VCaP (cell line): Measurements from ENCODE around the gene NVL.

Source experiments
- H3K27ac ChIP-seq: fragments of 450-650 bp; 2 replicates; pipeline ENCODE4 v1.5.1; 2017
- CTCF ChIP-seq: fragments of 450-650 bp; conservative IDR thresholded peaks from 2 replicates; pipeline ENCODE4 v1.5.1; 2017; ENCODE audit warnings: mild to moderate bottlenecking, moderate library complexity

Gene NVL

GRCh38 chr1:224287714-224288113 lies 42.3 kb downstream of the NVL start:
- H3K27ac ChIP-seq, result no peak overlapping the region
- TF ChIP-seq CTCF, result no peak

- no peak for TF ChIP-seq CTCF
Observed at GRCh38 chr1:224282140-224282539, 47.8 kb downstream of the NVL start.

GRCh38 chr1:224276771-224277487 lies 53.0 kb downstream of the NVL start:
- TF ChIP-seq CTCF, result no peak
- H3K27ac ChIP-seq, result peak overlapping the region; percentile 95

More at GRCh38 chr1:224282140-224282539, 47.8 kb downstream of the NVL start:
- no peak overlapping the region for H3K27ac ChIP-seq

- H3K27ac ChIP-seq, result no peak overlapping the region
- TF ChIP-seq CTCF, result no peak
Observed at GRCh38 chr1:224274970-224275626, 54.9 kb downstream of the NVL start.

GRCh38 chr1:224273641-224274040 lies 56.3 kb downstream of the NVL start:
- no peak for TF ChIP-seq CTCF
- H3K27ac ChIP-seq, result no peak overlapping the region

GRCh38 chr1:224271106-224271505 lies 58.9 kb downstream of the NVL start:
- TF ChIP-seq CTCF, result no peak
- H3K27ac ChIP-seq, result no peak overlapping the region

- no peak overlapping the region for H3K27ac ChIP-seq
- no peak for TF ChIP-seq CTCF
Observed at GRCh38 chr1:224267925-224268324, 62.0 kb downstream of the NVL start.
